Ascending aorta (tissue), 2 donors: ENCODE results near the gene OLFML2A. TPM values are rescaled to one million over a fixed set of nuclear protein-coding genes. Genes with fewer than 3 reads are reported as not detected.

Source experiments
- DNase-seq, 2 donors: peaks; one replicate each; pipeline ENCODE4 v3.0.0-alpha.2; 2019; ENCODE audit warnings: low spot score in 2 of 2
- H3K27ac ChIP-seq, 2 donors: fragments of 200-600 bp; sonication (generic); one replicate each; pipeline ENCODE4 v1.5.1; 2016 to 2017; ENCODE audit warnings: mild to moderate bottlenecking in 1 of 2
- H3K27me3 ChIP-seq: fragments of 200-600 bp; sonication (generic); one replicate; pipeline ENCODE4 v1.5.1; 2017
- H3K36me3 ChIP-seq, 2 donors: fragments of 200-600 bp; sonication (generic); one replicate each; pipeline ENCODE4 v1.5.1; 2016
- H3K4me1 ChIP-seq, 2 donors: fragments of 200-600 bp; sonication (generic); one replicate each; pipeline ENCODE4 v1.5.1; 2016 to 2017; ENCODE audit warnings: mild to moderate bottlenecking in 1 of 2
- H3K4me3 ChIP-seq, 2 donors: fragments of 200-600 bp; sonication (generic); one replicate each; pipeline ENCODE4 v1.5.1; 2016 to 2017; ENCODE audit warnings: mild to moderate bottlenecking in 1 of 2
- H3K9me3 ChIP-seq, 2 donors: fragments of 200-600 bp; sonication (generic); one replicate each; pipeline ENCODE4 v1.5.1; 2016
- CTCF ChIP-seq, 3 experiments: fragments of 200-600 bp in 2 of 3; fragments of 450-650 bp in 1 of 3; sonication (generic) in 2 of 3; IDR thresholded peaks; one replicate each; pipeline ENCODE4 v1.5.1; 2016 to 2019; ENCODE audit warnings: antibody characterized with exemption in 3 of 3, mild to moderate bottlenecking in 1 of 3, moderate library complexity in 1 of 3
- intact Hi-C: fragments of 100-400 bp; cut with DNase I; formaldehyde crosslinking; loops from one replicate; pipeline ENCODE4 v1.15.1; 2023
- total RNA-seq: library from RNA; depleted of rRNA; stranded (reverse); fragments of >200 nt; gene quantifications from one replicate; pipeline ENCODE4 v1.1.0, GENCODE V29; 2016

OLFML2A gene
- total RNA-seq, 1 donor from 2014 or later, result 129 TPM

GRCh38 chr9:124780757-124781151, 3.8 kb downstream of the OLFML2A start:
- TF ChIP-seq CTCF (IDR thresholded peaks at IDR 0.05), result no peak
- no peak for DNase-seq
- no peaks in the 10 kb centered on the region for H3K9me3 ChIP-seq
- peaks cover 8% of the 10 kb centered on the region for H3K27me3 ChIP-seq
- no peaks in the 10 kb centered on the region for H3K36me3 ChIP-seq
- intact Hi-C loops, result no loop called here
- no peak overlapping the region for H3K4me3 ChIP-seq
- peaks cover 0 to 8% of the 10 kb centered on the region in 2 donors for H3K4me1 ChIP-seq
- H3K27ac ChIP-seq, result no peak overlapping the region

GRCh38 chr9:124781967-124782660, 5.2 kb downstream of the OLFML2A start:
- intact Hi-C loops, result no loop called here
- H3K36me3 ChIP-seq, result no peaks in the 10 kb centered on the region
- no peak for TF ChIP-seq CTCF (IDR thresholded peaks at IDR 0.05)
- H3K27ac ChIP-seq, result no peak overlapping the region
- DNase-seq, result no peak
- peaks cover 5% of the 10 kb centered on the region for H3K27me3 ChIP-seq
- H3K4me3 ChIP-seq, result no peak overlapping the region
- peaks cover 0 to 3% of the 10 kb centered on the region in 2 donors for H3K4me1 ChIP-seq
- no peaks in the 10 kb centered on the region for H3K9me3 ChIP-seq

- Histone ChIP-seq H3K9me3 (no peaks in the 10 kb centered on the region), H3K4me1 (no peaks in the 10 kb centered on the region), H3K27ac (no peak overlapping the region), H3K36me3 (no peaks in the 10 kb centered on the region), H3K27me3 (no peaks in the 10 kb centered on the region), H3K4me3 (no peak overlapping the region)
- intact Hi-C loops, result no loop called here
- DNase-seq, result no peak
- no peak for TF ChIP-seq CTCF (IDR thresholded peaks at IDR 0.05)
Observed at GRCh38 chr9:124782661-124783574, 6.0 kb downstream of the OLFML2A start.

GRCh38 chr9:124783830-124784229, 6.9 kb downstream of the OLFML2A start:
- DNase-seq, result no peak
- Histone ChIP-seq H3K4me1 (no peaks in the 10 kb centered on the region), H3K27me3 (no peaks in the 10 kb centered on the region), H3K27ac (no peak overlapping the region), H3K4me3 (no peak overlapping the region), H3K36me3 (no peaks in the 10 kb centered on the region), H3K9me3 (no peaks in the 10 kb centered on the region)
- intact Hi-C loops, result no loop called here
- TF ChIP-seq CTCF (IDR thresholded peaks at IDR 0.05), result no peak

- Histone ChIP-seq H3K4me3 (no peak overlapping the region), H3K27ac (no peak overlapping the region), H3K4me1 (no peaks in the 10 kb centered on the region), H3K36me3 (no peaks in the 10 kb centered on the region), H3K9me3 (no peaks in the 10 kb centered on the region), H3K27me3 (no peaks in the 10 kb centered on the region)
- DNase-seq, result peak in 1 of 2 donors; percentile 48
- intact Hi-C loops, result no loop called here
- no peak for TF ChIP-seq CTCF (IDR thresholded peaks at IDR 0.05)
Observed at GRCh38 chr9:124784509-124784908, 7.6 kb downstream of the OLFML2A start.
